Prostate gland (tissue), 2 donors: ENCODE results near the gene IRF2.

ENCODE experiments used
- POLR2A ChIP-seq: fragments of 450-650 bp; IDR thresholded peaks from one replicate; pipeline ENCODE4 v1.6.1; 2016; ENCODE audit warnings: antibody characterized with exemption, mild to moderate bottlenecking
- TF ChIP-seq, protein P1 (sequence below), 4 experiments: fragments of 200-600 bp in 2 of 4; fragments of 450-650 bp in 2 of 4; sonication (generic) in 2 of 4; IDR thresholded peaks; 1 replicate in 3 of 4; 2 replicates in 1 of 4; pipeline ENCODE4 v1.5.1; 2016 to 2019; ENCODE audit warnings: antibody characterized with exemption in 4 of 4, mild to moderate bottlenecking in 2 of 4, moderate library complexity in 2 of 4

DNA sequence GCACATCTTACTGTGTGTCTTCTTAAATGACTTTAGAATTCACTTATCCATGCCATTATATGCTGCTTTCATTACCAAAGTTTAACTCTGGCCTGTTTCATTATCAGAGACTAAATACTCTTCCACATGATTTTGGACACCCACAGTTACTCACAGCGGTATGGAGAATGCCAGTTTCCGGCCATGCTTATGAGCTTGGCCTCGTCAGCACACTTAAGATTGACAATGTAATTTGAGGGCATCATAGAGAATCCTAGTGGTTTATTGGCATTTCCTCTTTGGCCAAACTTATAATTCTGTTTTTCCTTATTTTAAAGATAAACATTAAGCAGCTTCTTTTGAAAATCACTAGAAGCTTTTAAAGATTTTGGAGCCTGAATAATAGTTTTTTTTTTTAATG lies 104.5 kb downstream of the IRF2 start:
- TF ChIP-seq, protein P1, sequence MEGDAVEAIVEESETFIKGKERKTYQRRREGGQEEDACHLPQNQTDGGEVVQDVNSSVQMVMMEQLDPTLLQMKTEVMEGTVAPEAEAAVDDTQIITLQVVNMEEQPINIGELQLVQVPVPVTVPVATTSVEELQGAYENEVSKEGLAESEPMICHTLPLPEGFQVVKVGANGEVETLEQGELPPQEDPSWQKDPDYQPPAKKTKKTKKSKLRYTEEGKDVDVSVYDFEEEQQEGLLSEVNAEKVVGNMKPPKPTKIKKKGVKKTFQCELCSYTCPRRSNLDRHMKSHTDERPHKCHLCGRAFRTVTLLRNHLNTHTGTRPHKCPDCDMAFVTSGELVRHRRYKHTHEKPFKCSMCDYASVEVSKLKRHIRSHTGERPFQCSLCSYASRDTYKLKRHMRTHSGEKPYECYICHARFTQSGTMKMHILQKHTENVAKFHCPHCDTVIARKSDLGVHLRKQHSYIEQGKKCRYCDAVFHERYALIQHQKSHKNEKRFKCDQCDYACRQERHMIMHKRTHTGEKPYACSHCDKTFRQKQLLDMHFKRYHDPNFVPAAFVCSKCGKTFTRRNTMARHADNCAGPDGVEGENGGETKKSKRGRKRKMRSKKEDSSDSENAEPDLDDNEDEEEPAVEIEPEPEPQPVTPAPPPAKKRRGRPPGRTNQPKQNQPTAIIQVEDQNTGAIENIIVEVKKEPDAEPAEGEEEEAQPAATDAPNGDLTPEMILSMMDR (IDR thresholded peaks at IDR 0.05): no peak
- no peak for TF ChIP-seq POLR2A
